Measurements from ENCODE around the gene PLAGL1.
"Not testable (repeated sequence)": the region's sequence is repeated elsewhere in the genome, so short reads cannot be mapped to it uniquely, and the experiment has no call there.

Gene PLAGL1

DNA sequence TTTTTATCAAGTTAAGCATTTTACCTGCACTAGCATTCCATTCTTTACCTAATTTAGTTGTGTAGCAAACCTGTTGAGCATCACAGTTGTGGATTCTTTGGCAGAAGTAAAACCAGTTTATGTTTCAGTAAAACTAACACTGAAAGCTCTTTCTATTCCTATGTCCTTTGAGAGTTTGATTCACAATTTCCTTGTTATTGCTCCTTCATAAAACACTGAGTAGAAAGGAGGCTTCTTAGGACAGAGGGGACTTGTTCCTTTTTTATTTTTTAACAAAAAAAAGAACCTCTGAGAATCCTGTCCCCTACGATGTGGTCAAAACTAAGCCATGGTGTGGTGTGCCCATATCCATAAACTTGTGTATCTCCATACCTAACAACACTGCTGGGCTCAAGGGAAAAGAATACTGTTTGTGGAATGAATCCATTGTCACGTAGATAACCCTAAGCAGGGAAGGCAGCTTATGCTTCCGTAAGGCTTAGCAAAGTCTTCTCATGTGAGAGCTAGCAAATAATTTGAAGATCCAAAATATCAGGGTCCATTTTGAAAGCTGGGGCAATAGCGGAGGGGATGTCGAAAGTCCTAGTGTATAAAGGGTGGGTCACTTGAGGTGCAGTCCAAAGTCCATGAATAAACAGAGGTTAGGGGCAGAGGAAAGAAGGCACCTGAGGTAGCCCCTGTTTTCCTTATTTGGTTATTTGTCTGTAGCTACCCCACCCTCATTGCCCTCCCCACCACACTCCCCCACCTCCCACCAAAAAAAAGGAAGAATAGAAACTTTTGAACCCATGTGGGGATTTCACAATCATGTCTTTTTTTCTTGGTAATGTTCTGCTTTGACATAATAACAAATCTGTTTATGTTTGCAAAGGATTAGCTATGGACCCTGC, 71.0 kb downstream of the PLAGL1 start:
- DNase-seq, result no peak

DNA sequence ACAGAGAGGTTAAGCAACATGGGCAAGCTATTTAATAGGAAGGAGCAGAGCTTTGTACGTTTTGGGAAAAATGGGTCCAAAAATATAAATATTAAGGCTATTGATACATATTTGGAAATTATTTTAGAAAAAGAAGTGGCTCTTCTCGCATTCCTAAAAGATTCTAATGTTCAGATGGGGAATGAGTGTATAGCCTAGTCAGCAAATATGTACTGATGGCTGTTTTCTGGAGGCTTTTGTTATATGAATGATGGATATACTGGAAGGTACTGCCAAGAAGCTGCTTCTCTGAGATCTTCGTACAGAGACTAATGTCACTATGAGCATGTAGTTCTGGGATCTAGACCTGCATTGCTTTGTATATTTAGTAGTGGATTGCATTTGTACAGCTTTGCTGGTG, 71.7 kb downstream of the PLAGL1 start:
- DNase-seq, result no peak

DNA sequence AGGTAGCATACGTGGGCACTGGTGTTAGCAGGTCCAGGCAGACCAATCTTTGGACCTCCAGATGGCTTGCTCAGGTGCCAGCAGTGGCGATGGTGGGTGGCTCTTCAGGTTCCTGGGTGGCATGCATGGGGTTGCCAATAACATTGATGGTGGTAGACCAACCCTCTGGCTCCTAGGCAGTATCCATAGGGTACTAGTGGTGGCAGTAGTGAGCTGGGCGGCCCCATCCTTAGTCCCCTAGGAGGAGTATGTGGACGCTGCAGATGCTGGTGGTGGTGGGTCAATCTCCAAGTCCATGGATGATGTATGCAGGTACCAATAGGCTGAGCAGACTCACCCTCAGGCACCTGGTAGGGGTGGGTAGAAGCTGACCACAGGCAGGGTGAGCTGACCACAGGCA, 73.2 kb downstream of the PLAGL1 start:
- DNase-seq, result no peak

DNA sequence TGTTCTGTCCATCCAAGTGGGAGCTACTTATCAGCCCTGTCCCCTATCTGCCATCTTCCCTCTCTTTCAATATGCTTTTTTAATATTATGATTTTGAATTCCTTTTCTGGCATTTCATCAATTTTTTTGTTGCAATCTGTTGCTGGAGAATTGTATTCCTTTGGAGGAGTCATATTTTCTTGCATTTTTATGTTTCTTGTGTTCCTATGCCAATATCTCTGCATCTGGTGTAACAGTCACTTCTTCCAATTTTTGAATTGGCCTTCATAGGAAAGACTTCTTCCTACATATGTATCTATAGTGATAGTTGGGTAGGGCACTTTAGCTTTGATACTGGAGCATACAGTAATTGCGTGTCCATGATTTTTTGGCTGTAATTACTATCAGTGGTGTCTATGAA, 73.7 kb downstream of the PLAGL1 start:
- DNase-seq, result no peak

DNA sequence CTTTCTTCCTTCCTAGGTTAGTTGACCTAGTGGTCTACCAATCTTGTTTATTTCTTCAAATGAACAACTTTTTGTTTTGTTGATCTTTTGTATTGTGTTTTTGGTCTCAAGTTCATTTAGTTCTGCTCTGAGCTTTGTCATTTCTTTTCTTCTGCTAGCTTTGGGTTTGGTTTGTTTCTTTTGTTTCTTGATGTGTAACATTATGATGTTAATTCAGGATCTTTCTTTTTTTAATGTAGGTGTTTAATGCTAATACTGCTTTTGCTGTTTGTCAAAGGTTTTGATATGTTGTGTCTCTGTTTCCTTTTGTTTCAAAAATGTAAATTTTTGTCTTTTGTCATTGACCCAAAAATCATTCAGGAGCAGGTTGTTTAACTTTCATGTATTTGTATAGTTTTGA, 78.1 kb downstream of the PLAGL1 start:
- no peak for DNase-seq

DNA sequence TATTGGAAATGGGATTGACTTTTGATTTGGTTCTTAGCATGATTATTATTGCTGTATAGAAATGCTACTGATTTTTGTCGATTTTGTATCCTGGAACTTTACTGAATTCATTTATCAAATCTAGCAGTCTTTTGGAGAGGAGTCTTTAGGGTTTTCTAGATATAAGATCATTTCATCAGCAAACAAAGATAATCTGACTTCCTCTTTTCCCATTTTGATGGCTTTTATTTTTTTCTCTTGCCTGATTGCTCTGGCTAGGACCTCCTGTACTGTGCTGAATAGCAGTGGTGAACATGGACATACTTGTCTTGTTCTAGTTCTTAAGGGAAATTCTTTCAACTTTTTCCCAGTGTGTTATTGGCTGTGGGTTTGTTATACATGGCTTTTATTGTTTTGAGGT, 79.2 kb downstream of the PLAGL1 start:
- DNase-seq, result no peak

DNA sequence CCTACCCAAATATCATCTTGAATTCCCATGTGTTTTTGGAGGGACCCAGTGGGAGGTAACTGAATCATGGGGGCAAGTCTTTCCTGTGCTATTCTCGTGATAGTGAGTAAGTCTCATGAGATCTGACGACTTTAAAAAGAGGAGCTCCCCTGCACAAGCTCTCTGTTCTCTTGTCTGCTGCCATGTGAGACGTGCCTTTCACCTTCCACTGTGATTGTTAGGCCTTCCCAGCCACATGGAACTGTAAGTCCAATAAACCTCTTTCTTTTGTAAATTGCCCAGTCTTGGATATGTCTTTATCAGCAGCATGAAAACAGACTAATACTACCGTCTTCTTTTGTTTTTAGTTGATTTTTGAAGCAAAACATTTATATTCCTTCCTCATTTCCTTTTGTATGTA, 91.0 kb downstream of the PLAGL1 start:
- DNase-seq, result not testable (repeated sequence)

DNA sequence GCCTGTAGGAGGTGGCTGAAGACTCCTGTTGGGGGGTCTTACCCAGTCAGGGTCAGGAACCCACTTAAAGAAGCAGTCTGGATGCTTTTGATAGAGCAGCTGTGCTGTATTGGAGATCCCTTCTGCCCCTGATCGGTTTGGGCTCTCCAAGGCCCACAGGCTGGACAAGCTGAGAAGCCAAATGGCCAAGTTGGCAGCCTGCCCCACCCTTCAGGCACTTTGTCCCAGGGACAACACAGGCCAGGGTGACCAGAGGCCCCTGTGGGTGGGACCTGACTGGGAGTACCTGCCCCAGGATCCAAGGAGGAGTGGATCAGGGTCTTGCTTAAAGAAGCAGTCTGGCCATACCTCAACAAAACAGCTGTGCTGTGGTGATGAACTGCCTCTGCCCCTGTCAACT, 95.4 kb downstream of the PLAGL1 start:
- no peak for DNase-seq

DNA sequence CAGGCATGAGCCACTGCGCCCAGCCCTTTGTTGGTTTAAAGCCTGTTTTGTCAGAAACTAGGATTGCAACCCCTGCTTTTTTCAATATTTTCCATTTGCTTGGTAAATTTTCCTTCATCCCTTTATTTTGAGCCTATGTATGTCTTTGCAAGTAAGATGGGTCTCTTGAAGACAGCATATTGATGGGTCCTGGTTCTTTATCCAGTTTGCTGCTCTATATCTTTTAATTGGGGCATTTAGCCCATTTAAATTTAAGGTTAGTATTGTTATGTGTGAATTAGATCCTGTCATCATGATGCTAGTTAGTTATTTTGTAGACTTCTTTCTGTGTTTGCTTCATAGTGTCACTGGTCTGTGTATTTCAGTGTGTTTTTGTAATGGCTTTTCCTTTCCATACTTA, 97.0 kb downstream of the PLAGL1 start:
- no peak for DNase-seq

DNA sequence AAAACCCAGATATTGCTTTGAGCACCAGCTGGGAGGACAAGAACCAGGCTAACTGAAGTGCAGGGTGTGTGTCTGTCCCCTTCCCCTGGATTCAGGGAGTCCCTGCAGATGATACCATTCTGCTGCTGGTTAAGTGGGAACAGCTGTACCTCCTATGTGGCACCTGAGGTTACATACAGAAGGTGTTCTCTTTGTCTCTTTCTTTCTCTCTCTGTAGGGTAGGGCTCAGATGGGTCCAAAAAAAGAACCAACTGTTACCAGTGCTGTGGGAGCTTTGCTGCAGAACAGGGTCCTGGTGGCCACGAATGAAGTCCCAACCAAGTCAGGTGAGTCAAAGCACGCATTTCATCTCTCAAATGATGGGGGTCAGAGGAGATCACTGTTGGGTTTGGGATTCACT, 105.2 kb downstream of the PLAGL1 start:
- DNase-seq, result no peak

DNA sequence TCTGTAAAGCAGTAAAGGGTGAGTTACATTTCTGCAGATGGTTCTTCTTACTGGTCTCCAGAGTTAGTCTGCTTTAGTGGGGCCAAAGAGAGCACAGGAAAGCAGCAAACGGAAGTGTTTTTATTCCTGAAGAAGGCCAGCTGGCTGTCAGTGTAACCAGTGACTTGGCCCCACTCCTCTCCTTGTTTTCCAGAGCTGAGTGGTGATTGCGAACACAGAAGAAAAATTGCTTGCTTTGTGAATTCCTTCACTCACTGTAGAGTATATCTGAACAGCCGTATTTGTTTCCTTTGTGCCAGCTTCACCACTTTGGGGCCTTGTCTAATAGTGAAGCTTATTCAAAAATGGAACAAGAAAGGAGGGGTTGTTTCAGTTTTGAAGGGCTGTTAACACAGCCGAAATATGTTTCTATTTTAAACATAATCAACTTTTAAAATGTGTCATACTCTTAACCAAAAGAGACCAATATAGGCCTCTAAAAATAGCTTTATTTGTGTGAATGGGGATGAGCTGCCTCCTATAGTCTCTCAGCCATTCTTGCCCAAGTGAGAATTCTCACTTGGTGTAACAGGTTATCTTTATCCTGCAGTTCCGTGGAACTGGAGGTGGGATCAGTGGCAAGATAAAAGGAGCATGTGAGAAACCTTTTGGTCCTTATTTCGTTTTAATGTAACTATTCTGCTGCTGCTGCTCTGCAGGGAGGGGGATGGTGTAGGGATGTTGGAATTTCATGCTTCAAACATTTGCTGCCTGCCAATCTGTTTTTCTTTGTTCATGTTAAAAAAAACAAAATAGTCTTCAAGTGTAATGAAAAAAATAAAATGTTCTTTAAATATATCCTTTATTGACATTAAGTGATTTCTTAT, 105.9 kb downstream of the PLAGL1 start:
- DNase-seq, result no peak

DNA sequence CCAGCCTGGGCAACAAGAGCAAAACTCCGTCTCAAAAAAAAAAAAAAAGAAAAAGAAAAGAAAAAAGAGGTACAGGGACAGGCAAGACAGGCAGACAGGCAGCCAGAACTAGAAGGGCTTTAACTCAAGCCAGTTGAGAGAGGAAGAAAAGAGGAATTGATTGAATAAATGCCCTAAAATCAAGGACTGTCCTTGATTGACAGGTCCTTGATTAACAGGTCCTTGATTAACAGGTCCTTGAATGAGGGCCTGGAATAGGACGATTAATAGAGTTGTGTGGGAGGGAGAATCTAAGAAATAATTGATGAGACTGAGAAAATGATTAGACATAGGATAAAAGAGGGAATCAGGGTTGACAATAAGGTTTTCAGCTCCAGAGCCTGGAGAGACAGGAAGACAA, 107.7 kb downstream of the PLAGL1 start:
- no peak for DNase-seq

DNA sequence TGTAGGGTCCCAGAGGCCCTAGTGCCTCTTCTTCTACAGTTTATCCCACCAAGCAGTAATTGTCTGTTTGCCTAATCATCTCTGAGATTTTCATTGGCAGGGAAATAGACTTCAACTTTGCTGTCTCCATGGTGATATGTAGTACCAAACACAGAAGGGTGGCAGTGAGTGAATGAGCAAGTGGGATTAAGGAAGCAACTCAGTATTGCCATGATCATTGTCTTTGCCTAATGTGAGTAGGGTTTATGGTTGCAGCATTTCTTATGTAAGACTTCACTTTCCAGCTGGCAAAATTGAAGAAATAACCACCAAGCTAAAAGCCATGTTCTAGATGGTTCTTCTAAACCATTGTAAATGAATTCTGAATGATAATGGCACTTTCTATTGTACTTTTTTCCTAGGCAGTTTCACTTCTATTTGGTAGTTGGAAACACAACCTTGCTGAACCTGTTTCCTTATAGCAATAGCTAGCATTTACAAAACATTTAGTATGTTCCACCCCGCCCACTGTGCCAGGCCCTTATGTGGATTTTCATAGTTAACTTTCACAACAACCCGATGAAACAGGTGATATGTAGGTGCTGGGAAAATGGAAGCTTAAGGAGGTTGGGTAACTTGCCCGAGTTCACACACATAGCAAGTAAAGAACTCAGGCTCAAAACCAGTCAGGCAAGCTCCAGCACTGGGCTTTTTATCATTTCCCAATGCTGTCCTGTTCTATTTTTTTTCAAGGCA, 111.8 kb downstream of the PLAGL1 start:
- DNase-seq, result no peak

DNA sequence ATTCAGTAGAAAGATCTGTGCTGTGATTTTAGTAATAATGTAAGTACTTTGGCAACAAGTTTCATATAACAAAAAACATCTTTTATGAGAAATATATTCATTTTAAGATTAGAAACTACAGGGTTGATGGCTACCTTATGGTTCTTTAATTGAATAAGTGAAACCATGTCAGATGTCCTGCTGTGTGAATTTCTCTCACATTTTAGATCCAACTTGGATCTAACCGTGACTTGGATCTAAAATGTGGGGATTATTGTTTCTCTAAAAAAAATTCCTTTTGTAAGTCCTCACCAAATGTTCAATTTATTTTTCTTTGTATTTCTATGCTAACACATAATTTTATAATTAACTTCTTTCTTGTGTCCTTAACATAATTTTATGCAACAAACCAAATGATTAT, 113.4 kb downstream of the PLAGL1 start:
- DNase-seq, result no peak
